Muscle of arm (tissue), 12 donors: ENCODE measurements around the gene LCN15. TPM values are rescaled to one million over a fixed set of nuclear protein-coding genes. Genes with fewer than 3 reads are reported as not detected.
"Not testable (repeated sequence)": the region's sequence is repeated elsewhere in the genome, so short reads cannot be mapped to it uniquely, and the experiment has no call there.

Experiments
- DNase-seq: peaks from one replicate; pipeline ENCODE4 v3.0.0-alpha.2; 2013
- polyA plus RNA-seq, 12 donors: library from polyadenylated mRNA; unstranded; fragments of 120-200 nt; gene quantifications; one replicate each; pipeline ENCODE4 v1.2.1, GENCODE V29; 2013; ENCODE audit not compliant: insufficient read length in 12 of 12

LCN15 gene
- polyA plus RNA-seq, 12 donors, result 0.20 to 1.1 (median 0.44) TPM; not detected in 2

- DNase-seq, result no peak
These were observed 8.2 kb downstream of the LCN15 start for GRCh38 chr9:136756134-136756438.

DNA sequence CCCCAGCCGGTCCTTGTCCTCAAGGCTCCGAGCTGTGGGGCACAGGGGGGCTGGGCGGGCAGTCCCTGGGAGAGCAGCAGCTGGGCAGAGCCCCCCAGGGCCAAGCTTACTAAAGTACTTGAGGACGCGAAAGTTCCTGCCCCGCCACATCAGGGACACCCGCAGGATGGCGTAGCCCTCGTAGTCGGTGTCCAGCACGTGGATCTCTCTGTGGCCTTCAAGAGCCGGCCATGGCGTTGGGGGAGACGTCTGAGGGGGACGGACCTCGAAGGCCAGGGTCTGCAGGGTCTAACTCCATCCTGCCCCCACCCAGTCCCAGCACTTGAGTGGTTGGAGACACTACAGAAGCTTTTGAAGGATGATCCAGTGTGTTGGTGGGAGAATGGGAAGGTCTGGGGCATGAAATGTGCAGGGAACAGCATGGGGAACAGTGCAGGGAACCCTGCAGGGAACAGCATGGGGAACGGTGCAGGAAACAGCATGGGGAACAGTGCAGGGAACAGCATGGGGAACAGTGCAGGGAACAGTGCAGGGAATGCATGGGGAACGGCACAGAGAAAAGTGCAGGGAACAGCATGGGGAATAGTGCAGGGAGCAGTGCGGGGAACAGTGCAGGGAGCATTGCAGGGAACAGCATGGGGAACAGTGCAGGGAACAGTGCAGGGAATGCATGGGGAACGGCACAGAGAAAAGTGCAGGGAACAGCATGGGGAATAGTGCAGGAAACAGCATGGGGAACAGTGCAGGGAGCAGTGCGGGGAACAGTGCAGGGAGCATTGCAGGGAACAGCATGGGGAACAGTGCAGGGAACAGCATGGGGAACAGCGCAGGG, 8.8 kb downstream of the LCN15 start:
- not testable (repeated sequence) for DNase-seq

DNA sequence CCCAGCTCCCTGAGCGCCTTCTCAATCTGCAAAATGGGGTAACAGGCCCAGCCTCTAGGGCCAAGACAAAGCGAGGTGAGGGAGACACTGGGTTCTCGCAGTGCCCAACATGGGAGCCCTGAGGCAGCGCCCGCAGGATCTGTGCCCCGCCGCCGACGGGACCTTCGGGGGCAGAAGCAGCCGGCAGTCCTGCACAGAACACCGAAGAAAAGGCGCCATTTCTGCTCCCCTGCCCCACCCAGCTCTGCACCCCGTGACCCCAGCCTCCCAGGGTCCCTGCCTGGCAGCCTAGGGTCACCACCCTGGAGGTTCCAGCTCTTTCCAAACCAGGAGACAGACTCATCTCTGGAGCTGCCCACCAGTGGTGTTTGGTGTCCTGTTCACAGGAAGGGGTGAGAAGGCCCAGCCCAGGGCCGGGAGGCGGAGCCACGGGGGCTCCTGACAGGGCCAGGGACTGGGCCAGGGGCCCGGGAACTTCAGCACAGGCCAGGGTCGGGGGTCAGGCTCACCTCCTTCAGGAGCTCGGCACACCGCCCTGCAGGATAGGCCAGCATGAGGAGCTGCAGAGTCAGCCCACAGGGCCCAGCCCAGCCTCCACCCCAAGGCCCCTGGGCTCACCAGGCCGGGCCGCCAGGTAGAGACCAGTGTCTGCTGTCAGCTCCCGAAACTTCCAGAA, 9.6 kb downstream of the LCN15 start:
- DNase-seq, result no peak

- DNase-seq, result no peak
These were observed 10.2 kb downstream of the LCN15 start for GRCh38 chr9:136754059-136754572.

- DNase-seq, result no peak
These were observed 10.8 kb downstream of the LCN15 start for GRCh38 chr9:136753371-136754058.

DNA sequence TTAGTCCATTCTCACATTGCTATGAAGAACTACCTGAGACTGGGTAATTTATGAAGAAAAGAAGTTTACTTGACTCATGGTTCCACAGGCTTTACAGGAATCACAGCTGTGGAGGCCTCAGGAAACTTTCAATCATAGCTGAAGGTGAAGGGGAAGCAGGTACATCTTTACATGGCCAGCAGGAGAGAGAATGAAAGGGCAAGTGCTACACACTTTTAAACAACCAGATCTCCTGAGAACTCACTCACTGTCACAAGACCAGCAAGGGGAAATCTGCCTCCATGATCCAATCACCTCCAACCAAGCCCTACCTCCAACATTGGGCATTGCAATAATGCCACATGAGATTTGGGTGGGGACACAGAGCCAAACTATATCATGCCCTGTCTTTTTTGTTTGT, 12.5 kb downstream of the LCN15 start:
- no peak for DNase-seq

DNA sequence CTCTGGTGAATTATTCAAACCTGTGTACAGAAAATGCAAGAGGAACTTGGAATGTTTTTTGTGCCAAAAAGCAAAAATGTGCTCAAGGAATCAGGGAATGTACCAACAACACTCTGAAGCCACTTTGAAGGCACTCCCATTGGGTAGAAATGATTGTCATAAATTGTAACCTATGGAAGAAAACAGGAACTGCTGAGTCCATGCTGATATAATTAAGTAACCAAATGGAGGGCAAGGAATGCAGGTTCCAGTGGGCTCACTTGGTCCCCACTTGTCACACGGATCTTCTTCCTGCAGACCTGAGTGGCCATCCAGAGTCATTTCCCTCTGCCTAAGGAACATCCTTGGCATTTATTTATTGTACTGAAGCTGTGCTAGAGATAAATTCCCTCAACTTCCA, 13.1 kb downstream of the LCN15 start:
- DNase-seq, result no peak

GRCh38 chr9:136750526-136750925, 13.8 kb downstream of the LCN15 start:
- DNase-seq, result no peak

DNA sequence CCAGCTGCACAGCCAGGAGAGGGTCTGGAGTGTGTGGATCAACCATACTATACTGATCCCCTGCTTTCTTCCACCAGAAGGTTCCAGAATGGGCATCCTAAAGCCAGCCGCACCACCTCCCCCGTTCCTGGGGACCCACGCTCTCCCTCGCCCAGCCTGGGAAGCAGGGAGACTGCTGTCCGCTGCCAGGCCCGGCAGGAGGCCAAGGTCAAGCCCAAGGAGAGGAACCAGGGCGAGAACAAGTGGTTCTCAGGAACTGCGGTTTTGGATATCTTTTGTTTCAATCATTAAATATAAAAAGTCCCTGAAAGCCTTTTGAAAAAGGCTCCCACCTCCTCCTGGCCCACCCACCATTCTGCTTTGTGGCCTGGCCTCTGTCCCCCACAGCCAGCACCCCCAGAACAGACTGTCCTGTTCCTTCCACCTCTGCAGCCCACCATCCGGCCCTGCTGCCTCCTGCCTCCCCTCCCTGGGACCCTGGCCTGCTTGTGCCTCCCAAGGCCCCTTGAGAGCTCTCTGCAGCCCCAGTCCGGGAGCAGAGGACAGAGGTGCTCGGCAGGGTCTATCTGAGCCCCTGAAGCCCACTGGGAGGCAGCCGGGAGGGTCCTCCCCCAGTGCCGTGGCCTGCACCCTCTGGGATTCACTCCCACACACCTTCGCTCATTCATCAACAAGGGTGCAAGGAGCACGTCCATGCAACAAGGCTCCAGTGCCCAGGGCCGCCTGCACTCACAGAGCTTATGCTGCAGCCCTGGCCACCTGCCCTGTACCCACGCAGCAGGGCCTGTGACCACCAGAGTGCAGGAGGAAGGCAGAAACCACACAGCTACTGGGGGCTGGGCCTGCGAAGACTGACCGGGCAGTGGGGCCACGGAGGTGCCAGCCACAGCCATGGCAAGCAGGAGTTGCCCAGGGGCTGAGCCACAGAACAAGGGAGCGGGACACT, 15.4 kb downstream of the LCN15 start:
- no peak for DNase-seq

DNA sequence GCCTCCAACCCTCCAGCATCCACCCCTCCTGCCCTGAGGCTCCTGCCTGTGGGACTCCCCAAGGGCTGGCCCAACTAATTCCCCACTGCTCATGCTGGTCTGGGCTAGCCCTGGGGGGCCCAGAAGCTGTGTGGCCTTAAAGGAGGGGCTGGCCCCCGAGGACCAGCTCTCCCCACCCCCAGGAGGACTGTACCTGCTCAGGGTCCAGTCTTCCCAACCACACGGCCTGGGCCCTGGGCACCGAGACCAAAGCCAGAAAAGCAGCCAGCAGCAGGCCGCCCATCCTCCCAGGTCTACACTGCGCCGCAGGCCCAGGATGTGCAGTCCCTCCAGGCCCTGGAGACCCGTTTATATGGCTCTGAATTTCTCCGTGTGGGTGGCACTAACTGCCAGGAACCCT, 16.1 kb downstream of the LCN15 start, which contains the start of gene LCN6:
Gene LCN6 (minus strand): TSS at position 325 of the 400 bp plus-strand sequence. CDS start 42 bp downstream, at position 283.
- DNase-seq, result no peak

- DNase-seq, result no peak
These were observed 16.9 kb downstream of the LCN15 start for GRCh38 chr9:136747161-136748060.

GRCh38 chr9:136746621-136747020, 17.7 kb downstream of the LCN15 start:
- DNase-seq, result no peak

DNA sequence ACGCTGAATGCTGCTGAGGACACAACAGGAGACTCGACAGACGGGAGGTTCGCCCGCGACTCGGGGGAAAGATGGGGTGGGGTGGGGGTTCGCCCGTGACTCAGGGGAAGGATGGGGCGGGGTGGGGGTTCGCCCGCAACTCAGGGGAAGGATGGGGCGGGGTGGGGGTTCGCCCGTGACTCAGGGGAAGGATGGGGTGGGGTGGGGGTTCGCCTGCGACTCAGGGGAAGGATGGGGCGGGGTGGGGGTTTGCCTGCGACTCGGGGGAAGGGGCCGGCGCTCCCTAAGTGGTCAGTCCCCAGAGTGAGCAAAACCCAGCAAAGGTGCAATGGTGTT, 18.2 kb downstream of the LCN15 start:
- no peak for DNase-seq

DNA sequence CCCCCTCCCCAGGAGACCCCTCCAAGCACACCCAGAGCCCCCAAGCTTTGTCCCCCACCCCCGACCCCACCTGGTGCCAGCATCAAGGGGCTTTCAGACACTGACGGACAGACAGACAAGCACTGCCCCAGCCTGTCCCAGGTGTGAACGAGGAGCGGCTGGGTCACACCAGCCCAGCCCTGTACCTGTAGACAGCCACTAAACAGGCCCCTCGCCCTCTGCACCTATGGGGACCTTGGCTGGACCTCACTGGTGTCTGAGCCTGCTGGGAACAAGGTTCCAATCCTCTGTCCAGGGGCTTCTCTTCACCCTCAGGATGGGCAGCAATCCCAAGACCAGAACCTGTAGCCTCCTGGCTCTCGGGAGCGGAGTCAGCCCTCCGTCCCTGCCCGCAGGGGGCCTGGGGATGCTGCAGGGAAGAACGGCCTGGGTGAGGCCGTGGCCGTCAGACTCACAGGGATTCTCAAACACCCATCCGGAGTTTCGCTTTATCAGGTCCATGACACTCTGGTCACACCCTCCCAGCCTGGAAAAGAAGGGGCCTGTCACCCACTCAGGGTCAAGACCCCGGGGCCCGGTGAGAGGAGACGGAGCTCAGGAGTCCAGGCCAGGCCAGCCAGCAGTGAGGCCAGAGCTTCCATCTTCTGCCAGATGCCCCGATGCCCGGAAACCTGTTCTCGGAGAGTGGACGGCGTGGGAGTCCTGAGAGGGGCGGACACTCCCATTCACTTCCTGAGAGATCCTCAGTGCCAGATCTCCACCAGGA, 18.7 kb downstream of the LCN15 start:
- no peak for DNase-seq

DNA sequence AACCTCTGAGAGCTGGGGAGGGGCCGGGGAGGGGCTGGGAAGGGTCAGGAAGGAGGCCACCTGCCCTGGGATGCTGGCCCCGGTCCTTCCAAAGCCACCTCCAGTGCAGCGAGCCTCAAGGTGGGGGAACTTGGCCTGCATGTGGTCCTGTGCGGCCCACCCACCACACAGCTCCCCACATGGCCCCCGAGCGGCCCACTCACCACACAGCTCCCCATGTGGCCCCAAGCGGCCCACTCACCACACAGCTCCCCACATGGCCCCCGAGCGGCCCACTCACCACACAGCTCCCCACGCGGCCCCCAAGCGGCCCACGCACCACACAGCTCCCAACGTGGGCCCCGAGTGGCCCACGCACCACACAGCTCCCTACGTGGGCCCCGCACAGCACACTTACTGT, 19.5 kb downstream of the LCN15 start:
- DNase-seq, result no peak

DNA sequence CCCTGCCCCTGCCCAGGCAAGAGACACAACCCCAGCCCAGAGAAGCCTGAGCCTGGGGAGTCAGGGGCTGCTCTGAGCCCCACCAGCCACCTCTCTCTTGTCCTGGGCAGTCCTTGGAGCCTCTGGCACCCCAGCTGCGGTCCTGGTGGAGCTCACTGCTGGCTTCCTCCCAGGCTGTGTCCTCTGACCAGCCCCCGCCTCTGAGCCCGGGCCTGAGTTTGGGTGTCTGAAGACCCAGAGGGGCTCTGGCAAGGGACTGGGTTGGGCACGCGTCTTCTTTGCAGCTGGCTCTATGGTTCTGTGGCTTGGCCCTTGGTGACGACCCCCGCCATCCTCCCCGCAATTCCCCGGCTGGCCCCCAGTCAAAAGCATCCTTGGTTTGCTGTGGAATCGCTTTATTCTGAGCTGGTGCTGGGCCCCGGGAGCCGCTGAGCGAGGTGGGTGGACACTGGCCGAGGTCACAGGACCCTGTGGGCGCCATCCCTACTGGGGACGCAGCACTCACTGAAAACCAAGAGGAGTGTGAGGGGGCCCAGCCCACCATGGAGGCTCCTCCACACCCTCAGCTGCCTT, 20.6 kb downstream of the LCN15 start:
- no peak for DNase-seq

GRCh38 chr9:136742591-136743391, 21.5 kb downstream of the LCN15 start, which contains the start of gene LCN10:
Gene LCN10 (minus strand): TSS chr9:136742940. CDS start chr9:136742903, 37 bp downstream.
- no peak for DNase-seq

GRCh38 chr9:136741883-136742571, 22.3 kb downstream of the LCN15 start:
- DNase-seq, result no peak
